ENCODE results near the gene PRDX2.
"Not testable (repeated sequence)": the region's sequence is repeated elsewhere in the genome, so short reads cannot be mapped to it uniquely, and the experiment has no call there.

The PRDX2 gene

GRCh38 chr19:12801466-12802266 is at the start of gene PRDX2, which contains the start of gene THSD8:
PRDX2 (minus strand) TSS chr19:12801800; CDS start chr19:12801261, 539 bp downstream.
THSD8 (plus strand) TSS chr19:12802069; CDS start chr19:12802072, 3 bp downstream.
- Histone ChIP-seq H3K36me3 (ENCODE audit: control insufficient read depth, low read depth, low read length) (peaks cover 23% of the 10 kb centered on the region), H3K4me3 (ENCODE audit: low read length) (peak within 1 kb of the TSS; percentile 78), H3K4me1 (ENCODE audit: control insufficient read depth, low read depth, low read length) (peaks cover 9% of the 10 kb centered on the region), H3K9ac (ENCODE audit: low read length) (peak within 1 kb of the TSS; percentile 80), H3K9me3 (ENCODE audit: control insufficient read depth, low read depth, low read length) (no peaks in the 10 kb centered on the region), H3K27me3 (ENCODE audit: control insufficient read depth, insufficient read depth, low read length) (peaks cover 7% of the 10 kb centered on the region), H3K27ac (ENCODE audit: low read length) (no peak within 1 kb of the TSS)

- Histone ChIP-seq H3K36me3 (ENCODE audit: control insufficient read depth, low read depth, low read length) (no peaks in the 10 kb centered on the region), H3K9me3 (ENCODE audit: control insufficient read depth, low read depth, low read length) (no peaks in the 10 kb centered on the region), H3K9ac (ENCODE audit: low read length) (no peak overlapping the region), H3K4me3 (ENCODE audit: low read length) (peak overlapping the region; percentile 33), H3K4me1 (ENCODE audit: control insufficient read depth, low read depth, low read length) (no peaks in the 10 kb centered on the region), H3K27me3 (ENCODE audit: control insufficient read depth, insufficient read depth, low read length) (peaks cover 11% of the 10 kb centered on the region), H3K27ac (ENCODE audit: low read length) (no peak overlapping the region)
Measured at GRCh38 chr19:12847159-12848139, 45.8 kb upstream of the PRDX2 start.

DNA sequence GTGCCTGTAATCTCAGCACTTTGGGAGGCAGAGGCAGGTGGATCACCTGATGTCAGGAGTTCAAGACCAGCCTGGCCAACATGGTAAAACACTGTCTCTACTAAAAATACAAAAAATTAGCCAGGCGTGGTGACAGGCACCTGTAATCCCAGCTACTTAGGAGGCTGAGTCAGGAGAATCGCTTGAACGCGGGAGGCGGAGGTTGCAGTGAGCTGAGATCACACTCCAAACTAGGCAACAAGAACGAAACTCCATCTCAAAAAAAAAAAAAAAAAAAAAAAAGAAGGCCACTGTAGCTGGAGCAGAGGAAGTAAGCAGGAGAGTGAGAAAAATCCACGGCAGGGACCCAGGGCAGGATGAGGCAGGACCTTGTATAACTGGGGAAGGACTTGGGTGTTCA is 45.0 kb upstream of the PRDX2 start:
- H3K36me3 ChIP-seq (ENCODE audit: control insufficient read depth, low read depth, low read length); H3K27ac ChIP-seq (ENCODE audit: low read length); H3K9ac ChIP-seq (ENCODE audit: low read length); H3K4me1 ChIP-seq (ENCODE audit: control insufficient read depth, low read depth, low read length); H3K4me3 ChIP-seq (ENCODE audit: low read length); H3K9me3 ChIP-seq (ENCODE audit: control insufficient read depth, low read depth, low read length): not testable (repeated sequence)
- peaks cover 11% of the 10 kb centered on the region for H3K27me3 ChIP-seq (ENCODE audit: control insufficient read depth, insufficient read depth, low read length)

GRCh38 chr19:12843999-12844732 is 42.6 kb upstream of the PRDX2 start:
- no peaks in the 10 kb centered on the region for H3K36me3 ChIP-seq (ENCODE audit: control insufficient read depth, low read depth, low read length)
- H3K9ac ChIP-seq (ENCODE audit: low read length), result no peak overlapping the region
- H3K4me3 ChIP-seq (ENCODE audit: low read length), result no peak overlapping the region
- no peak overlapping the region for H3K27ac ChIP-seq (ENCODE audit: low read length)
- peaks cover 9% of the 10 kb centered on the region for H3K4me1 ChIP-seq (ENCODE audit: control insufficient read depth, low read depth, low read length)
- no peaks in the 10 kb centered on the region for H3K9me3 ChIP-seq (ENCODE audit: control insufficient read depth, low read depth, low read length)
- H3K27me3 ChIP-seq (ENCODE audit: control insufficient read depth, insufficient read depth, low read length), result peaks cover 16% of the 10 kb centered on the region

- no peak overlapping the region for H3K27ac ChIP-seq (ENCODE audit: low read length)
- peaks cover 20% of the 10 kb centered on the region for H3K27me3 ChIP-seq (ENCODE audit: control insufficient read depth, insufficient read depth, low read length)
- no peaks in the 10 kb centered on the region for H3K9me3 ChIP-seq (ENCODE audit: control insufficient read depth, low read depth, low read length)
- no peaks in the 10 kb centered on the region for H3K36me3 ChIP-seq (ENCODE audit: control insufficient read depth, low read depth, low read length)
- no peak overlapping the region for H3K4me3 ChIP-seq (ENCODE audit: low read length)
- no peak overlapping the region for H3K9ac ChIP-seq (ENCODE audit: low read length)
- peaks cover 12% of the 10 kb centered on the region for H3K4me1 ChIP-seq (ENCODE audit: control insufficient read depth, low read depth, low read length)
Measured at GRCh38 chr19:12843328-12843727, 41.7 kb upstream of the PRDX2 start.

GRCh38 chr19:12842511-12842910 is 40.9 kb upstream of the PRDX2 start:
- peaks cover 12% of the 10 kb centered on the region for H3K4me1 ChIP-seq (ENCODE audit: control insufficient read depth, low read depth, low read length)
- H3K36me3 ChIP-seq (ENCODE audit: control insufficient read depth, low read depth, low read length), result no peaks in the 10 kb centered on the region
- no peak overlapping the region for H3K4me3 ChIP-seq (ENCODE audit: low read length)
- H3K9ac ChIP-seq (ENCODE audit: low read length), result no peak overlapping the region
- H3K27me3 ChIP-seq (ENCODE audit: control insufficient read depth, insufficient read depth, low read length), result peaks cover 16% of the 10 kb centered on the region
- no peak overlapping the region for H3K27ac ChIP-seq (ENCODE audit: low read length)
- H3K9me3 ChIP-seq (ENCODE audit: control insufficient read depth, low read depth, low read length), result no peaks in the 10 kb centered on the region

DNA sequence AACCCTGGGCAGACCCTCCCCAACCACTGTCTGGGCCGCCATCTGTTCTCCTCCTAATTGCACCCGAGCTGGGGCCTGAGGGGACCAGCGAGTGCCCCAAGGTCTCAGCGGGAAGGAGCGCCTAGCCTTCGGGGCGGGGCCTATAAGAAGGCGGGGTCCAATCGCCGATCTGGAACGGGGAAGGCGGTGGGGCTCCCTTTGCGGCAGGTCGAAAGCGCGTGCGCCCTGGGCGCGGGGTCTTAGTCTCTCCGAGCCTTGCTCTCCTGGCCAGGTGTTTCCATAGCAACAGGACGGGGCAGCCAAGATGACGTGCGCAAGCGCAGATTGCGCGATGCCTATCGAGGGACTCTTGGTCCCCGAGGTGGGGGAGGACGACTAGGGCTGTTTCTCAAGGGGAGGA is 39.5 kb upstream of the PRDX2 start:
- Histone ChIP-seq H3K4me3 (ENCODE audit: low read length) (peak overlapping the region; percentile 59), H3K36me3 (ENCODE audit: control insufficient read depth, low read depth, low read length) (no peaks in the 10 kb centered on the region), H3K9ac (ENCODE audit: low read length) (peak overlapping the region; percentile 40), H3K4me1 (ENCODE audit: control insufficient read depth, low read depth, low read length) (peaks cover 12% of the 10 kb centered on the region), H3K9me3 (ENCODE audit: control insufficient read depth, low read depth, low read length) (no peaks in the 10 kb centered on the region), H3K27ac (ENCODE audit: low read length) (peak overlapping the region; percentile 61), H3K27me3 (ENCODE audit: control insufficient read depth, insufficient read depth, low read length) (peaks cover 19% of the 10 kb centered on the region)

DNA sequence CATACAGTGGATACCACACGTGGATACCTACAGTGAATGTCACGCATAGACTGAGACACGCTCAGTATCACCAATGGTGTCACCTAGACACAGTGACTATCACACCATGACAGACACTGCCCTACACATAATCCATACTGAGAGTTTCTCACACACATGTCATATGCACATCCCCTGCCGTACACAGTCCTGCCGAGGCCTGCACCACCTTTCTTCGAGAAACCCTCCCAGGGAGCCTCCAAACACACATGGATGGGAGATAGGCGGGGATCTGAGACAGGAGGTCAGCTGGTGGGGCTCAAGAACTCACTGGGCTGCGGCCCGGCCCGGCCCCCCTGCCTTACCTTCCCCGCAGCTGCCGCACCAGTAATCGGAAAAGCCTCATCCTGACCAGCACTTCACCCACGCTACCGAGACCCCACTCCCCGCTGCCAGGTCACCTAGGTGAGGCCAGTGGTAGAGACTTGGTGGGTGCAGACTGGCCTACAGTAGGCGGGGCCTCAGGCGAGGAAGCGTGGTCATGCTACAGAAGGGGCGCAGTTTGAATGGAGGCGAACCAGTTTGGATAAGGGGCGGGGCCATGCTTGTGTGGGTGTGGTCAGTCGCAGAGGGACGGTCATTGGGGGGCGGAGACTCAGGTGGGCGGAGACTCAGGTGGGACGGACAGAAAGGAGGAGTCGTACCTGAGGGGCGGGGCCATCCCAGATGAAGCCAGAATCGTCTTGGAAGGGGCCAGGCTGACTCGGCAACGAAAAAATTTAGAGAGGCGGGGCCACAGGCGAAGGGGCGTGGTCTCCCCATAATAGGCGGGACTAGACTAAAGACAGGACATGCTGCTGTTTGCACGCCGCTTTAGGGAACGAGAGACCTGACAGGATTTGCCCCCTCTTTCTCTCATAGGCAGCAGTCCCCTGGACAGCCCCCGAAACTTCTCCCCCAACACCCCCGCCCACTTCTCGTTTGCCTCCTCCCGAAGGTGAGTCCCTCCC is 38.8 kb upstream of the PRDX2 start:
- no peaks in the 10 kb centered on the region for H3K36me3 ChIP-seq (ENCODE audit: control insufficient read depth, low read depth, low read length)
- H3K9ac ChIP-seq (ENCODE audit: low read length), result peak overlapping the region; percentile 40
- peak overlapping the region; percentile 59 for H3K4me3 ChIP-seq (ENCODE audit: low read length)
- no peaks in the 10 kb centered on the region for H3K9me3 ChIP-seq (ENCODE audit: control insufficient read depth, low read depth, low read length)
- H3K4me1 ChIP-seq (ENCODE audit: control insufficient read depth, low read depth, low read length), result peaks cover 12% of the 10 kb centered on the region
- peak overlapping the region; percentile 61 for H3K27ac ChIP-seq (ENCODE audit: low read length)
- peaks cover 26% of the 10 kb centered on the region for H3K27me3 ChIP-seq (ENCODE audit: control insufficient read depth, insufficient read depth, low read length)

- Histone ChIP-seq H3K4me3 (ENCODE audit: low read length) (peak overlapping the region; percentile 61), H3K9me3 (ENCODE audit: control insufficient read depth, low read depth, low read length) (no peaks in the 10 kb centered on the region), H3K4me1 (ENCODE audit: control insufficient read depth, low read depth, low read length) (peaks cover 12% of the 10 kb centered on the region), H3K27me3 (ENCODE audit: control insufficient read depth, insufficient read depth, low read length) (peaks cover 39% of the 10 kb centered on the region), H3K27ac (ENCODE audit: low read length) (no peak overlapping the region), H3K36me3 (ENCODE audit: control insufficient read depth, low read depth, low read length) (no peaks in the 10 kb centered on the region), H3K9ac (ENCODE audit: low read length) (peak overlapping the region; percentile 38)
Measured at GRCh38 chr19:12838886-12839756, 37.5 kb upstream of the PRDX2 start.

Data from iPS-18a (cell line).